Stimulated activated memory B cell treated with anti-CD40 and anti-IgM and Interleukin-4, amounts not matched to agents 10 μg/mL and 1 μg/mL and 100 μg/mL, for 72 hours (primary cell): Measurements from ENCODE around the gene CAT.

Experiments
- ATAC-seq: fragments of 150-1000 bp; cut with Tn5 transposase; 2 replicates; pipeline ENCODE4 v1.10.0; 2021
- H3K27ac Mint-ChIP-seq: one replicate; pipeline ENCODE4 v1.8.0; 2022; ENCODE audit warnings: mild to moderate bottlenecking, mixed read lengths
- H3K27me3 Mint-ChIP-seq: one replicate; pipeline ENCODE4 v1.8.0; 2022; ENCODE audit warnings: mixed read lengths
- H3K36me3 Mint-ChIP-seq: one replicate; pipeline ENCODE4 v1.8.0; 2022; ENCODE audit warnings: mixed read lengths
- H3K4me1 Mint-ChIP-seq: one replicate; pipeline ENCODE4 v1.8.0; 2022; ENCODE audit warnings: mixed read lengths
- H3K4me3 Mint-ChIP-seq: one replicate; pipeline ENCODE4 v1.8.0; 2022; ENCODE audit warnings: mild to moderate bottlenecking, moderate library complexity, mixed read lengths
- H3K9me3 Mint-ChIP-seq: one replicate; pipeline ENCODE4 v1.8.0; 2022; ENCODE audit warnings: mixed read lengths

Gene CAT

DNA sequence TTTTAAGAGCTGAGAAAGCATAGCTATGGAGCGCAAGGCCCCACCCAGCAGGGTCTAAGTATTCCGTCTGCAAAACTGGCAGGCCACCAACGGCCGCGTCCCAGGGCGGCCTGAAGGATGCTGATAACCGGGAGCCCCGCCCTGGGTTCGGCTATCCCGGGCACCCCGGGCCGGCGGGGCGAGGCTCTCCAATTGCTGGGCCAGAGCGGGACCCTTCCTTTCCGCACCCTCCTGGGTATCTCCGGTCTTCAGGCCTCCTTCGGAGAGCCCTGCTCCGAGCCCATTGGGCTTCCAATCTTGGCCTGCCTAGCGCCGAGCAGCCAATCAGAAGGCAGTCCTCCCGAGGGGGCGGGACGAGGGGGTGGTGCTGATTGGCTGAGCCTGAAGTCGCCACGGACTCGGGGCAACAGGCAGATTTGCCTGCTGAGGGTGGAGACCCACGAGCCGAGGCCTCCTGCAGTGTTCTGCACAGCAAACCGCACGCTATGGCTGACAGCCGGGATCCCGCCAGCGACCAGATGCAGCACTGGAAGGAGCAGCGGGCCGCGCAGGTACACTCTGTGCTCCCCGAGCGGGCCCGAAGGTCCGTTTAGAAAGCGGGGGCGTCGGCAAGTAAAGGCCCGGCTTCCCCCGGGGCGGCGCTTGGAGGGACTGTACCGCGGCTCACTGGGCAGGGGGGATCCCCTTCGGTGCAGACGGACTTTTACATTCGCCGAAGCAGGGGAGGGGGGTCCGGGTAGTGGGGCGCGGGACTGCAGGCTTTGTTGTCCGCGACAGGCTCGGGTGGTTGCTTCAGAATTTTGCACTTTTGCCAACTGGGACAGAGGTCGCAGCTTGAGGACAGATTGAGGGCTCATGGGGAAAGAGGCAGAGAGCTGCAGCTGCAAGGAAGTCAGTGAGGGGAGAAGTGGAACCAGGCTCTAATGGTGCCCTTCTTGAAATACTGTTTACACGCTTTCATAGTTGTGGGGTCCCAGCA is at the start of gene CAT:
Gene CAT, plus strand, starts transcription at position 406 of the 979 bp plus-strand sequence. Its CDS starts 80 bp downstream, at position 486.
- Mint-ChIP-seq H3K9me3 (no peaks in the 10 kb centered on the region), H3K27ac (peak within 1 kb of the TSS; percentile 97), H3K4me1 (peaks cover 46% of the 10 kb centered on the region), H3K36me3 (peaks cover 11% of the 10 kb centered on the region), H3K27me3 (no peaks in the 10 kb centered on the region), H3K4me3 (peak within 1 kb of the TSS; percentile 90)
- ATAC-seq: peak; percentile 98

GRCh38 chr11:34394771-34395300 is 43.9 kb upstream of the CAT start:
- Mint-ChIP-seq H3K9me3 (peaks cover 18% of the 10 kb centered on the region), H3K27ac (no peak overlapping the region), H3K36me3 (peaks cover 23% of the 10 kb centered on the region), H3K27me3 (peaks cover 61% of the 10 kb centered on the region), H3K4me1 (no peaks in the 10 kb centered on the region), H3K4me3 (no peak overlapping the region)
- ATAC-seq: no peak

DNA sequence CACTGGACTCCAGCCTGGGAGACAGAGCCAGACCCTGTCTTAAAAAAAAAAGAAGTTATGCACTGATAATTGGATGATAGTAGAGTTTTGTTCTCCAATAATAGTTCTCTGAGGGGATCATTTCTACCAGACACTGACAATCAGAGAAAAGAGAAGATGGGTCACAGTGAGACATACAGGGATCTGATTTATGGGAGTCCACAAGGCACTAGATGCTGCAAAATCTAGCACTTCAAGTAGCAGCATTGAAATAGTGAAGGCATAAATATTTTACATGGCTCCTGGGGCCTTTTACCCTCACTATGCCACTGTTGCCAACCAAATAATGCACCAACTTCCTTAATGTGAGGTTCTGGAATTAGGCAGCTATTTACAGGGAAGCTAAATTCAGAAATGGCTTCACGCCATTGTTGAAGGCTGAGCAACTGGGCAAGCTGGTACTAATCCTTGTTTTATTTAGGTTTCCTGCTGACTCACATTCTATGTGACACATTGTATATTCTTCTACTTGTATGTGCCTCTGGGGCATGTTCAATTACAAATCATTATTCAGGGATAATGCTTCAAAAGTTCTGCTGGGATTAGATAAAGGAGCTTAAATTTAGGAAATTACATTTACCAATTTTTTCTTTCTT is 42.7 kb upstream of the CAT start:
- H3K4me3 Mint-ChIP-seq: no peak overlapping the region
- ATAC-seq: no peak
- peaks cover 23% of the 10 kb centered on the region for H3K36me3 Mint-ChIP-seq
- peaks cover 18% of the 10 kb centered on the region for H3K9me3 Mint-ChIP-seq
- peaks cover 49% of the 10 kb centered on the region for H3K27me3 Mint-ChIP-seq
- no peaks in the 10 kb centered on the region for H3K4me1 Mint-ChIP-seq
- H3K27ac Mint-ChIP-seq: no peak overlapping the region

DNA sequence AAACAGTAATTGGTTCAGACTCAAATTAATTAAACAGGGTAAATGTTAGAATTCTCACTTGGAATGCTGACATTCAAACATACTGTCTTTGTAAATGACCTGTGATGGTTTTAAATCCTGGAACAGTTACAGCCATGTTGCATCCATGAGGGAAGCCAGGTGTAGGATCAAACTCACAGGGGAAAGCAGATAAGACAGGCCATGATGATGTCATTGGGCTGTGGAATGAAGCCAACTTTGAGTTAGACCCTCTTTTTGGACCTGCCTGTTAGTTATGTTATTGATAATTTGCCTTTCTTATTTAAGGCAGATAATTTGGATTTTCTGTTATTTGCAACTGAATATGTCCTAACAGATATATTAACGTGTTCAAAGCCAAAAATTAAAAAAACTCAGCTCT is 41.6 kb upstream of the CAT start:
- Mint-ChIP-seq H3K27ac (no peak overlapping the region), H3K4me3 (no peak overlapping the region), H3K27me3 (peaks cover 38% of the 10 kb centered on the region), H3K4me1 (no peaks in the 10 kb centered on the region), H3K36me3 (peaks cover 18% of the 10 kb centered on the region), H3K9me3 (peaks cover 18% of the 10 kb centered on the region)
- no peak for ATAC-seq

DNA sequence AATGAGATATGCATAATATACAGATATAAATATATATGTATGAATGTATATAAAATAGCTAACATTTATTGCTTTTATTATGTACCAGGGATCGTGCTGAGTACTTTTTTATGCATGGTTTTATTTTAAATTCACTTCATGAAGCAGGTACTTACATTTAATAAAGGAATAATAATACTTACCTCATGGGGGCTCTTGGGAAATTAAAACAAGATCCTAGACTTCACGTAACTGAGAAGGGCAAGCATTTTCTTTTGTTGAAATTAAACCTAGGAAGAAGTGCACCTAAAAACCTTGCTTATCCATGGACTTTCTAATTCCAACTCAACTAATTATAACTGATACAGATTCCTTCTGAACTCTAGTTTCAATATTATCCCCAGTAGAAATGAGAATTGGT is 40.9 kb upstream of the CAT start:
- Mint-ChIP-seq H3K9me3 (peaks cover 14% of the 10 kb centered on the region), H3K27ac (no peak overlapping the region), H3K27me3 (peaks cover 31% of the 10 kb centered on the region), H3K4me3 (no peak overlapping the region), H3K36me3 (peaks cover 16% of the 10 kb centered on the region), H3K4me1 (no peaks in the 10 kb centered on the region)
- ATAC-seq: no peak

DNA sequence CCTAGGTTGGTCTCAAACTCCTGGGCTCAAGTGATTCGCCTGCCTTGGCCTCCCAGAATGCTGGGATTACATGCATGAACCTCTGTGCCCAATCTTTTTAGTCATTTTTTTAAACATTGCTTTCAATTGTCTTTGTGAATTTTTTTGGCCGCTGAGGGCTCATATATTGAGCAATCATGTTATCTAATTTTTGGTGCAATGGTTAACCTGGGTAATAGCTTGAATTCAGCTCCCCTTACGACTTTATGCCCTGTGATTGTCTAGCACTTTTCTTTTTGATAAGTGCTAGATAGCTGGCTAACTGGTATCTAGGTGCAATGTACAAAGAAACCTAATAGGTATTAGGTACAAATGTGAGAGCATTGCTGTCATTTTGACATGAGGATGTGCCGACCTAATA is 35.3 kb upstream of the CAT start:
- no peak overlapping the region for H3K27ac Mint-ChIP-seq
- no peaks in the 10 kb centered on the region for H3K36me3 Mint-ChIP-seq
- peaks cover 21% of the 10 kb centered on the region for H3K27me3 Mint-ChIP-seq
- no peak for ATAC-seq
- H3K9me3 Mint-ChIP-seq: peaks cover 5% of the 10 kb centered on the region
- no peak overlapping the region for H3K4me3 Mint-ChIP-seq
- peaks cover 11% of the 10 kb centered on the region for H3K4me1 Mint-ChIP-seq

DNA sequence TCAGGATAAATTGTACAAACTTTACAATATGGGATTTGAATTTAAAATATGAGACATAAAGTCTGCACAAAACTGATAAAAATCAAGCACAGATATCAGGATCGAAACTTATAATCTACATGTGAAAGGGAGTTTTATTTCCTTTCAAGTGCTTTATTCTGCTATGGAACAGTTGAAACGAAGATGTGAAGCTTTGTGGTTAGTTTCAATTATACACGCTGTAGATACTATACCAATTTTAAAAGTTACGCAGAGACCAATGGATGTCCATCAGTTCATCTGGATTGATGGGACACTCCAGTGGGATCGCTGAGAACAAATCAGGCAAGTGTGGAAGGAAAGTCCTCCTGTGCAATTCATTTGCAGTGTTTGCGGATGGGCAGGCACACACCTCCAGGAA is 34.5 kb upstream of the CAT start:
- Mint-ChIP-seq H3K4me1 (peaks cover 11% of the 10 kb centered on the region), H3K27ac (no peak overlapping the region), H3K36me3 (no peaks in the 10 kb centered on the region), H3K4me3 (no peak overlapping the region), H3K9me3 (peaks cover 5% of the 10 kb centered on the region), H3K27me3 (peaks cover 30% of the 10 kb centered on the region)
- ATAC-seq: no peak

- H3K27ac Mint-ChIP-seq: no peak overlapping the region
- H3K36me3 Mint-ChIP-seq: no peaks in the 10 kb centered on the region
- peaks cover 5% of the 10 kb centered on the region for H3K9me3 Mint-ChIP-seq
- H3K27me3 Mint-ChIP-seq: peaks cover 35% of the 10 kb centered on the region
- peak; percentile 55 for ATAC-seq
- H3K4me1 Mint-ChIP-seq: peaks cover 11% of the 10 kb centered on the region
- peak overlapping the region; percentile 39 for H3K4me3 Mint-ChIP-seq
Observed at GRCh38 chr11:34405079-34405858, 33.5 kb upstream of the CAT start.

DNA sequence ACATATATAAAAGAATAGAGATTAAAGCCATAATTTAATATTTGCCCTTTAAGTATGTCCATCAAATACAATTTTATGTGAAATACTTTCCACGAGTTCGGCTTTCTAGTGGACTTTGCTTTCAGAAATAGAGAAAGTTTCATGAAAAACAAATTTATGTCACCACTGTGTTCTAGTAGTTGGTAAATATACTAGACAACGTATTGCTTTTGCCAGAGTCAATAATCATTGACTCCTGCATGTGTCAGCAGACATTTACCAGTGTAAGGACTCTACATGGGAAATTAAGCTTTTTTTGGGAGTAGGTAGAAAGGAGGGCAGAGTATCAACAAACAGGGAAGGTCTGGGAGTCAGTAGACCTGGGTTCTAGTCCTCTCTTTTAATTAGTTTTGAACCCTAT is 32.3 kb upstream of the CAT start:
- Mint-ChIP-seq H3K36me3 (no peaks in the 10 kb centered on the region), H3K4me1 (peaks cover 11% of the 10 kb centered on the region), H3K27me3 (peaks cover 35% of the 10 kb centered on the region), H3K4me3 (no peak overlapping the region), H3K27ac (no peak overlapping the region), H3K9me3 (peaks cover 5% of the 10 kb centered on the region)
- no peak for ATAC-seq

- peaks cover 5% of the 10 kb centered on the region for H3K9me3 Mint-ChIP-seq
- ATAC-seq: no peak
- H3K4me1 Mint-ChIP-seq: peaks cover 11% of the 10 kb centered on the region
- peaks cover 35% of the 10 kb centered on the region for H3K27me3 Mint-ChIP-seq
- H3K27ac Mint-ChIP-seq: no peak overlapping the region
- H3K4me3 Mint-ChIP-seq: no peak overlapping the region
- no peaks in the 10 kb centered on the region for H3K36me3 Mint-ChIP-seq
Observed at GRCh38 chr11:34407121-34407813, 31.5 kb upstream of the CAT start.

DNA sequence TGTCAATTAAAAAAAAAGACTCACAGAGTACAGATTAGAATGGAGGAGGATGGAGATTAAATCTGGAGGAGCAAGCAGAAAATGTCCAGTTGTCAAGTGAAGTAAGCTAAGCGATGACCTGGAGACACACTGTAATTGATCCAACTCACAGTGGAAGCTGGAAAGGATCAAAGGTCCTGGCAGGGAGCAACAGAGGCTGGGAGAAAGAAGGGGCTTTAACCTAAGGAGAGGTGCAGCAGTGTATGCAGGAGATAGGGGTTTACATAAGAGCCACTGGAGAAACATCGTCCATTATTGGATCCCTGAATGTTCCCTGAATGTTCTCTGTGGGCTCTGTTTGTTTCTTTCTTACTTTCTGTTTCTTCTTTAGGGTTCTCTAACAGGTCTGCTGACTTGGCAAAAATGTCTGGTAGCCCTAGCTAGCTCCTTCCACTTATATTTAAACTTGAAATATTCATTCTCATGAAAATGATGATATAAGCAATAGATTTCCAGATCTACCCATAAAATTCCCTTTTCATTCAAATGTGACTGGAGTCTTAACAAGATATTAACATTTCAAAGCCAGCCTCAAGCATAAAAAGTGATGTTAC is 30.1 kb upstream of the CAT start:
- ATAC-seq: no peak
- H3K27ac Mint-ChIP-seq: no peak overlapping the region
- peaks cover 11% of the 10 kb centered on the region for H3K4me1 Mint-ChIP-seq
- H3K27me3 Mint-ChIP-seq: peaks cover 47% of the 10 kb centered on the region
- H3K9me3 Mint-ChIP-seq: peaks cover 15% of the 10 kb centered on the region
- H3K4me3 Mint-ChIP-seq: no peak overlapping the region
- H3K36me3 Mint-ChIP-seq: peaks cover 10% of the 10 kb centered on the region

DNA sequence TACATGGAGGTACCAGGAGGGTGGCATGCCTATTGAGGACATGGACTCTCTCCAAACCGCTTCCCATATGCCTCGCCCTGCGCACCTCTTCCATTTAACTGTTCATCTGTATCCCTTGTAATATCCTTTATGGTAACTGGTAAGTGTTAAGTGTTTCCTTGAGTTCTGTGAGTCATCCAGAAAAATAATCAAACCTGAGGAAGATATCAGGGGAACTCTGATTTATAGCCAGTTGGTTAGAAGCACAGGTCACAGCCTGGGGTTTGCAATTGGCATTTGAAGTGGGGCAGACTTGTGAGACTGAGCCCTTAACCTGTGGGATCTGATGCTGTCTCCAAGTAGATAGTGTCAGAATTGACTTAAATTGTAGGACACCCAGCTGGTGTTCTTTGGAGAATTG is 27.6 kb upstream of the CAT start:
- no peaks in the 10 kb centered on the region for H3K4me1 Mint-ChIP-seq
- no peak overlapping the region for H3K27ac Mint-ChIP-seq
- H3K27me3 Mint-ChIP-seq: peaks cover 51% of the 10 kb centered on the region
- ATAC-seq: no peak
- no peak overlapping the region for H3K4me3 Mint-ChIP-seq
- peaks cover 15% of the 10 kb centered on the region for H3K9me3 Mint-ChIP-seq
- peaks cover 12% of the 10 kb centered on the region for H3K36me3 Mint-ChIP-seq

GRCh38 chr11:34411791-34412190 is 26.9 kb upstream of the CAT start:
- no peaks in the 10 kb centered on the region for H3K4me1 Mint-ChIP-seq
- peaks cover 15% of the 10 kb centered on the region for H3K9me3 Mint-ChIP-seq
- peaks cover 12% of the 10 kb centered on the region for H3K36me3 Mint-ChIP-seq
- no peak for ATAC-seq
- no peak overlapping the region for H3K4me3 Mint-ChIP-seq
- H3K27me3 Mint-ChIP-seq: peaks cover 53% of the 10 kb centered on the region
- H3K27ac Mint-ChIP-seq: no peak overlapping the region

GRCh38 chr11:34413263-34413662 is 25.5 kb upstream of the CAT start:
- no peak for ATAC-seq
- H3K4me1 Mint-ChIP-seq: no peaks in the 10 kb centered on the region
- H3K4me3 Mint-ChIP-seq: no peak overlapping the region
- H3K9me3 Mint-ChIP-seq: peaks cover 15% of the 10 kb centered on the region
- H3K36me3 Mint-ChIP-seq: peaks cover 12% of the 10 kb centered on the region
- no peak overlapping the region for H3K27ac Mint-ChIP-seq
- peaks cover 62% of the 10 kb centered on the region for H3K27me3 Mint-ChIP-seq
